Keratinocyte (primary cell): ENCODE data around the gene ORC2.
A peak's percentile ranks its signal among the peaks of the same experiment; 100 is the strongest.

Experiments
- CTCF ChIP-seq, 3 experiments: IDR thresholded peaks in 1 of 3; conservative IDR thresholded peaks in 1 of 3; optimal IDR thresholded peaks in 1 of 3; 2 replicates in 2 of 3; 3 replicates in 1 of 3; pipeline versions ENCODE3 to v1.5.1; 2011; ENCODE audit warnings: low read length in 3 of 3, mild to moderate bottlenecking in 3 of 3, moderate library complexity in 2 of 3, control low read depth in 1 of 3, inconsistent platforms in 1 of 3; ENCODE audit not compliant: insufficient read depth in 2 of 3; ENCODE audit errors: extremely low read depth in 1 of 3
- EZH2 ChIP-seq: IDR thresholded peaks from one replicate; pipeline ENCODE4 v1.6.1; 2012; ENCODE audit warnings: inconsistent platforms, mild to moderate bottlenecking, low read length, moderate library complexity

- peak; percentile 74 to 92 (median 81) for TF ChIP-seq CTCF (optimal IDR thresholded peaks at IDR 0.05 in 1 of 3, IDR thresholded peaks at IDR 0.05 in 1 of 3, conservative IDR thresholded peaks at IDR 0.05 in 1 of 3; ENCODE audit: extremely low read depth in 1 of 3, insufficient read depth in 2 of 3, low read length in 3 of 3)
- no peak for TF ChIP-seq EZH2
These were observed 61.9 kb downstream of the ORC2 start for GRCh38 chr2:200901459-200902072.
